ENCODE results near the gene FAM89A. TPM values are rescaled to one million over a fixed set of nuclear protein-coding genes. Genes with fewer than 3 reads are reported as not detected.

FAM89A gene
- total and polyA plus RNA-seq, 9 of the 15 experiments (the other 6 are each of a cell fraction or from before 2014, with no cell fraction given), result 8.7 to 66.2 (median 43.3) TPM

DNA sequence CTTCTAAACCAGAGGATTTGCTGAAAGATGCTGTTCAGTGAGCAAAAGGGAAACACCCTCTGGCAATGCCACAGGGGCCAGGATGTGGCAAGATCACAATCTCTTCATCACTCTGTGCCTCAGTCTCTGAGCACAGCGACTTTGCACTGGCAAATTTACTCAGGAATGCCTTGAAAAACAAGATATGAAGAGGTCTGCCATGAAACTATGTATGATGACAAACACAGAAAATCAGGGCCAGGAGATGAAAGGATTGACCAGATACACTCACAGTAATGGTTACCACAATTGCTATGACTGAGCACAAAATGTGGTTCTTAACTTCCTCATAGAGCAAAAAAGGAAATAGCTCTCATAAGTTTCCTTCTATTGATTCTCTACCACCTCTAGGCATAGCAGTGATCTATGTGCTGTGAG is 67.2 kb downstream of the FAM89A start (continued):
- TF ChIP-seq CCNT2 (IDR thresholded peaks at IDR 0.05; ENCODE audit: borderline replicate concordance, extremely low read depth, insufficient read length, low read depth, low read length) (no peak), MTF1 (CRISPR knock-in tag; IDR thresholded peaks at IDR 0.05; ENCODE audit: borderline replicate concordance) (no peak), HDAC1 (IDR thresholded peaks at IDR 0.05) (peak in 1 of 2 experiments; percentile 87; a peak in 1 of 4 replicates), SAP30 (IDR thresholded peaks at IDR 0.05; ENCODE audit: borderline replicate concordance, insufficient read depth, low read depth, low read length, poor library complexity, severe bottlenecking) (no peak), FOXM1 (IDR thresholded peaks at IDR 0.05; ENCODE audit: low read depth) (no peak), FOXM1 (CRISPR knock-in tag; IDR thresholded peaks at IDR 0.05; ENCODE audit: low read depth) (no peak), STAT5B (CRISPR knock-in tag; IDR thresholded peaks at IDR 0.05) (no peak), MAZ (CRISPR knock-in tag; conservative IDR thresholded peaks at IDR 0.05 in 1 of 2, IDR thresholded peaks at IDR 0.05 in 1 of 2) (0 out of 4 replicates have a peak, but pooled peaks of 1 of the 2 experiments have one; percentile 12), ZFP36 (IDR thresholded peaks at IDR 0.05; ENCODE audit: low read depth, low read length, partially characterized antibody) (no peak), RCOR1 (IDR thresholded peaks at IDR 0.05; ENCODE audit: borderline replicate concordance in 1 of 2, low read depth in 2 of 2, low read length in 2 of 2) (peak; percentile 89 to 97; a peak in 3 of 4 replicates), NFATC3 (IDR thresholded peaks at IDR 0.05) (no peak), TEAD1 (CRISPR knock-in tag; IDR thresholded peaks at IDR 0.05) (peak in 1 of 2 experiments; percentile 29; a peak in 1 of 4 replicates), RAD21 (CRISPR knock-in tag; conservative IDR thresholded peaks at IDR 0.05 in 1 of 2, IDR thresholded peaks at IDR 0.05 in 1 of 2) (0 out of 4 replicates have a peak, but pooled peaks of 1 of the 2 experiments have one; percentile 13), FOXA3 (CRISPR knock-in tag; conservative IDR thresholded peaks at IDR 0.05 in 1 of 2, IDR thresholded peaks at IDR 0.05 in 1 of 2) (peak in 1 of 2 experiments; percentile 32; a peak in 1 of 4 replicates), MAFK (IDR thresholded peaks at IDR 0.05; ENCODE audit: low read length) (peak; percentile 39; the same call in 1 of the 2 replicates), NFE2 (IDR thresholded peaks at IDR 0.05; ENCODE audit: low read depth) (peak; percentile 92), KDM1A (IDR thresholded peaks at IDR 0.05) (peak; percentile 90), TCF7 (IDR thresholded peaks at IDR 0.05; ENCODE audit: borderline replicate concordance) (peak; percentile 82; the same call in 1 of the 2 replicates)
- TF ChIP-seq, protein P1, sequence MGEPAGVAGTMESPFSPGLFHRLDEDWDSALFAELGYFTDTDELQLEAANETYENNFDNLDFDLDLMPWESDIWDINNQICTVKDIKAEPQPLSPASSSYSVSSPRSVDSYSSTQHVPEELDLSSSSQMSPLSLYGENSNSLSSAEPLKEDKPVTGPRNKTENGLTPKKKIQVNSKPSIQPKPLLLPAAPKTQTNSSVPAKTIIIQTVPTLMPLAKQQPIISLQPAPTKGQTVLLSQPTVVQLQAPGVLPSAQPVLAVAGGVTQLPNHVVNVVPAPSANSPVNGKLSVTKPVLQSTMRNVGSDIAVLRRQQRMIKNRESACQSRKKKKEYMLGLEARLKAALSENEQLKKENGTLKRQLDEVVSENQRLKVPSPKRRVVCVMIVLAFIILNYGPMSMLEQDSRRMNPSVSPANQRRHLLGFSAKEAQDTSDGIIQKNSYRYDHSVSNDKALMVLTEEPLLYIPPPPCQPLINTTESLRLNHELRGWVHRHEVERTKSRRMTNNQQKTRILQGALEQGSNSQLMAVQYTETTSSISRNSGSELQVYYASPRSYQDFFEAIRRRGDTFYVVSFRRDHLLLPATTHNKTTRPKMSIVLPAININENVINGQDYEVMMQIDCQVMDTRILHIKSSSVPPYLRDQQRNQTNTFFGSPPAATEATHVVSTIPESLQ (CRISPR knock-in tag; IDR thresholded peaks at IDR 0.05), result no peak
- TF ChIP-seq, protein P2, sequence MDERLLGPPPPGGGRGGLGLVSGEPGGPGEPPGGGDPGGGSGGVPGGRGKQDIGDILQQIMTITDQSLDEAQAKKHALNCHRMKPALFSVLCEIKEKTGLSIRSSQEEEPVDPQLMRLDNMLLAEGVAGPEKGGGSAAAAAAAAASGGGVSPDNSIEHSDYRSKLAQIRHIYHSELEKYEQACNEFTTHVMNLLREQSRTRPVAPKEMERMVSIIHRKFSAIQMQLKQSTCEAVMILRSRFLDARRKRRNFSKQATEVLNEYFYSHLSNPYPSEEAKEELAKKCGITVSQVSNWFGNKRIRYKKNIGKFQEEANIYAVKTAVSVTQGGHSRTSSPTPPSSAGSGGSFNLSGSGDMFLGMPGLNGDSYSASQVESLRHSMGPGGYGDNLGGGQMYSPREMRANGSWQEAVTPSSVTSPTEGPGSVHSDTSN (CRISPR knock-in tag; IDR thresholded peaks at IDR 0.05; ENCODE audit: low read depth), result no peak
- TF ChIP-seq, protein P2 (tag; conservative IDR thresholded peaks at IDR 0.05; ENCODE audit: low read depth), result 0 out of 2 replicates have a peak, but pooled peaks have one; percentile 25
- TF ChIP-seq, protein P3, sequence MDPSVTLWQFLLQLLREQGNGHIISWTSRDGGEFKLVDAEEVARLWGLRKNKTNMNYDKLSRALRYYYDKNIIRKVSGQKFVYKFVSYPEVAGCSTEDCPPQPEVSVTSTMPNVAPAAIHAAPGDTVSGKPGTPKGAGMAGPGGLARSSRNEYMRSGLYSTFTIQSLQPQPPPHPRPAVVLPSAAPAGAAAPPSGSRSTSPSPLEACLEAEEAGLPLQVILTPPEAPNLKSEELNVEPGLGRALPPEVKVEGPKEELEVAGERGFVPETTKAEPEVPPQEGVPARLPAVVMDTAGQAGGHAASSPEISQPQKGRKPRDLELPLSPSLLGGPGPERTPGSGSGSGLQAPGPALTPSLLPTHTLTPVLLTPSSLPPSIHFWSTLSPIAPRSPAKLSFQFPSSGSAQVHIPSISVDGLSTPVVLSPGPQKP (CRISPR knock-in tag; IDR thresholded peaks at IDR 0.05), result no peak

All from K562 (cell line).